ENCODE measurements around the gene TOP2A.
"Not testable (repeated sequence)": the region's sequence is repeated elsewhere in the genome, so short reads cannot be mapped to it uniquely, and the experiment has no call there.

The TOP2A gene

GRCh38 chr17:40411821-40412220, 5.9 kb downstream of the TOP2A start:
- CTCF ChIA-PET: interaction anchor here (1.0 to 7.1 kb wide), 6 partner anchors 8 to 136 kb away, joined by 3 to 47 read pairs (median 6); no protein-coding TSS in a partner anchor
- no peak for DNase-seq (ENCODE audit: extremely low spot score)
- POLR2A ChIA-PET: no interaction called here
- no peak for TF ChIP-seq CTCF (IDR thresholded peaks at IDR 0.05; ENCODE audit: control extremely low read depth, extremely low read depth, low read depth, missing control alignments)

GRCh38 chr17:40410082-40410481, 7.6 kb downstream of the TOP2A start:
- TF ChIP-seq CTCF (IDR thresholded peaks at IDR 0.05; ENCODE audit: control extremely low read depth, extremely low read depth, low read depth, missing control alignments): no peak
- POLR2A ChIA-PET: no interaction called here
- CTCF ChIA-PET: interaction anchor here (0.6 to 7.1 kb wide), 10 partner anchors 7 to 150 kb away, joined by 3 to 47 read pairs (median 6); partner anchors contain the start of gene TOP2A
- DNase-seq (ENCODE audit: extremely low spot score): no peak

- DNase-seq (ENCODE audit: extremely low spot score); POLR2A ChIA-PET: not testable (repeated sequence)
- CTCF ChIA-PET: interaction anchor here (1.3 to 7.1 kb wide), 5 partner anchors 8 to 124 kb away, joined by 3 to 47 read pairs (median 7); partner anchors contain the start of gene TOP2A
These were observed 8.2 kb downstream of the TOP2A start for GRCh38 chr17:40409540-40409939.

- no peak for TF ChIP-seq CTCF (IDR thresholded peaks at IDR 0.05; ENCODE audit: control extremely low read depth, extremely low read depth, low read depth, missing control alignments)
- ChIA-PET CTCF (interaction anchor here (0.8 to 7.1 kb wide), 5 partner anchors 8 to 153 kb away, joined by 3 to 47 read pairs (median 4); partner anchors contain the start of gene IGFBP4), POLR2A (no interaction called here)
- no peak for DNase-seq (ENCODE audit: extremely low spot score)
These were observed 10.2 kb downstream of the TOP2A start for GRCh38 chr17:40407460-40407859.

- POLR2A ChIA-PET: no interaction called here
- TF ChIP-seq CTCF (IDR thresholded peaks at IDR 0.05; ENCODE audit: control extremely low read depth, extremely low read depth, low read depth, missing control alignments): no peak
- CTCF ChIA-PET: interaction anchor here (1.7 kb wide), 1 partner anchor 9 kb away, joined by 6 read pairs; no protein-coding TSS in a partner anchor
- no peak for DNase-seq (ENCODE audit: extremely low spot score)
These were observed 13.7 kb downstream of the TOP2A start for GRCh38 chr17:40404003-40404402.

- no peak for DNase-seq (ENCODE audit: extremely low spot score)
- ChIA-PET POLR2A (no interaction called here), CTCF (interaction anchor here (0.6 to 1.7 kb wide), 2 partner anchors 9 to 10 kb away, joined by 5 to 6 read pairs; no protein-coding TSS in a partner anchor)
- TF ChIP-seq CTCF (IDR thresholded peaks at IDR 0.05; ENCODE audit: control extremely low read depth, extremely low read depth, low read depth, missing control alignments): no peak
These were observed 15.0 kb downstream of the TOP2A start for GRCh38 chr17:40402668-40403067.

- TF ChIP-seq CTCF (IDR thresholded peaks at IDR 0.05; ENCODE audit: control extremely low read depth, extremely low read depth, low read depth, missing control alignments): peak; percentile 38
These were observed 18.5 kb downstream of the TOP2A start for GRCh38 chr17:40399185-40399584.

GRCh38 chr17:40386555-40386954, 31.1 kb downstream of the TOP2A start:
- DNase-seq (ENCODE audit: extremely low spot score); POLR2A ChIA-PET; CTCF ChIA-PET: not testable (repeated sequence)

More at GRCh38 chr17:40399185-40399584, 18.5 kb downstream of the TOP2A start:
- peak; percentile 31 for DNase-seq (ENCODE audit: extremely low spot score)
- ChIA-PET POLR2A (no interaction called here), CTCF (interaction anchor here (0.7 to 5.4 kb wide), 7 partner anchors 8 to 160 kb away, joined by 3 to 35 read pairs (median 5); no protein-coding TSS in a partner anchor)
